ENCODE data around the gene PNLDC1.

- TF ChIP-seq REST (IDR thresholded peaks at IDR 0.05; ENCODE audit: low read depth): no peak
- no peak for TF ChIP-seq TAF1 (IDR thresholded peaks at IDR 0.05; ENCODE audit: low read depth)
- TF ChIP-seq MAX (IDR thresholded peaks at IDR 0.05): no peak
- TF ChIP-seq YY1 (IDR thresholded peaks at IDR 0.05; ENCODE audit: low read depth): no peak
These were observed 20.0 kb downstream of the PNLDC1 start for GRCh38 chr6:159819932-159820640.
